OCI-LY7 (cell line): ENCODE measurements around the gene ADD2. TPM values are rescaled to one million over a fixed set of nuclear protein-coding genes. Genes with fewer than 3 reads are reported as not detected.

ENCODE experiments used
- BruUV-seq: library from RNA; stranded (reverse); fragments of 400-500 nt; replicated peaks from 2 replicates; lab custom pipeline; 2021; lab: Mats Ljungman, UMichigan
- CTCF ChIA-PET: fragments of 300-600 bp; sonication (Branson Sonifier 250); formaldehyde crosslinking; loops from one replicate; lab custom pipeline; 2022; ENCODE audit warnings: antibody characterized with exemption; ENCODE audit not compliant: unreplicated experiment; lab: Charles Lee
- POLR2A ChIA-PET: fragments of 300-600 bp; sonication (Branson Sonifier 250); formaldehyde crosslinking; loops from one replicate; lab custom pipeline; 2022; ENCODE audit warnings: antibody characterized with exemption; lab: Charles Lee
- DNase-seq: peaks from one replicate; pipeline ENCODE4 v3.0.0-alpha.2; 2015; ENCODE audit warnings: low spot score
- H2AFZ ChIP-seq: fragments of 200-600 bp; sonication (generic), shearing (Covaris generic); 2 replicates; pipeline ENCODE4 v1.6.1; 2014; ENCODE audit warnings: mild to moderate bottlenecking, antibody characterized with exemption, low read length, moderate library complexity
- H3K27ac ChIP-seq: fragments of 200-600 bp; sonication (generic); 2 replicates; pipeline ENCODE4 v1.5.1; 2014; ENCODE audit warnings: mixed run types, low read depth, mild to moderate bottlenecking, moderate library complexity, low read length, inconsistent platforms; ENCODE audit not compliant: poor library complexity, severe bottlenecking
- H3K36me3 ChIP-seq: fragments of 200-600 bp; sonication (generic); 2 replicates; pipeline ENCODE4 v1.6.1; 2014; ENCODE audit warnings: mild to moderate bottlenecking, antibody characterized with exemption, low read length, moderate library complexity, mixed read lengths; ENCODE audit not compliant: insufficient read depth
- H3K4me1 ChIP-seq: fragments of 200-600 bp; sonication (generic); 2 replicates; pipeline ENCODE4 v1.5.1; 2014; ENCODE audit warnings: mild to moderate bottlenecking, low read length; ENCODE audit not compliant: insufficient read depth, poor library complexity, severe bottlenecking
- H3K4me2 ChIP-seq: fragments of 200-600 bp; sonication (generic); 2 replicates; pipeline ENCODE4 v1.6.1; 2014; ENCODE audit warnings: mild to moderate bottlenecking, low read length
- H3K4me3 ChIP-seq: fragments of 200-600 bp; sonication (generic); 2 replicates; pipeline ENCODE4 v1.5.1; 2014; ENCODE audit warnings: mild to moderate bottlenecking, low read depth, low read length; ENCODE audit not compliant: poor library complexity, severe bottlenecking
- H3K79me2 ChIP-seq: fragments of 200-600 bp; sonication (generic); 2 replicates; pipeline ENCODE4 v1.6.1; 2016; ENCODE audit warnings: low read depth, mild to moderate bottlenecking, low read length, moderate library complexity, mixed read lengths; ENCODE audit not compliant: insufficient read depth
- H3K9me2 ChIP-seq: fragments of 200-600 bp; sonication (generic); 2 replicates; pipeline ENCODE4 v1.6.1; 2016; ENCODE audit warnings: mild to moderate bottlenecking, low read length, mixed read lengths; ENCODE audit not compliant: insufficient read depth
- H3K9me3 ChIP-seq: fragments of 200-600 bp; sonication (generic); 2 replicates; pipeline ENCODE4 v1.6.1; 2014; ENCODE audit warnings: mild to moderate bottlenecking, mixed run types, low read length, mixed read lengths
- H4K20me1 ChIP-seq: fragments of 200-600 bp; sonication (generic); 2 replicates; pipeline ENCODE4 v1.6.1; 2014; ENCODE audit warnings: mild to moderate bottlenecking, antibody characterized with exemption, low read length, moderate library complexity, mixed read lengths; ENCODE audit not compliant: insufficient read depth
- CTCF ChIP-seq: fragments of 200-600 bp; sonication (generic); conservative IDR thresholded peaks from 2 replicates; pipeline ENCODE4 v1.5.1; 2014; ENCODE audit warnings: mild to moderate bottlenecking, antibody characterized with exemption, low read length, moderate library complexity, mixed read lengths
- EZH2phosphoT487 ChIP-seq: fragments of 200-600 bp; sonication (generic); IDR thresholded peaks from 2 replicates; pipeline ENCODE4 v1.6.1; 2018; ENCODE audit warnings: low read depth, borderline replicate concordance, mild to moderate bottlenecking, mixed run types, antibody characterized with exemption, low read length, moderate library complexity, mixed read lengths
- intact Hi-C: fragments of 100-400 bp; cut with micrococcal nuclease; formaldehyde crosslinking; loops from one replicate; pipeline ENCODE4 v1.10.0; 2022; ENCODE audit not compliant: unreplicated experiment
- total RNA-seq, 2 experiments: library from RNA; depleted of rRNA in 1 of 2; stranded (reverse); fragments of >200 nt in 1 of 2; shearing (Covaris generic) in 1 of 2; gene quantifications; 2 replicates each; pipeline ENCODE4 v1.2.3, GENCODE V29; 2014 to 2022

ADD2 gene
- total RNA-seq, 2 experiments from 2014 or later: not detected

- TF ChIP-seq CTCF (no peak), EZH2phosphoT487 (no peak)
- Histone ChIP-seq H3K79me2 (no peaks in the 10 kb centered on the region), H3K4me3 (no peak overlapping the region), H3K4me1 (no peaks in the 10 kb centered on the region), H4K20me1 (no peaks in the 10 kb centered on the region), H3K27ac (no peak overlapping the region), H2AFZ (no peak overlapping the region), H3K36me3 (no peaks in the 10 kb centered on the region), H3K4me2 (no peak overlapping the region), H3K9me2 (no peaks in the 10 kb centered on the region), H3K9me3 (no peaks in the 10 kb centered on the region)
- intact Hi-C loops: no loop called here
- ChIA-PET POLR2A (no interaction called here), CTCF (no interaction called here)
- BruUV-seq: no TSS peak
- DNase-seq: no peak
Observed at GRCh38 chr2:70679259-70679658, 88.7 kb downstream of the ADD2 start.

- H3K4me2 ChIP-seq: no peak overlapping the region
- CTCF ChIA-PET: no interaction called here
- no peaks in the 10 kb centered on the region for H3K4me1 ChIP-seq
- no TSS peak for BruUV-seq
- H2AFZ ChIP-seq: no peak overlapping the region
- H3K9me2 ChIP-seq: no peaks in the 10 kb centered on the region
- POLR2A ChIA-PET: no interaction called here
- no peaks in the 10 kb centered on the region for H3K9me3 ChIP-seq
- H3K36me3 ChIP-seq: no peaks in the 10 kb centered on the region
- no peak for DNase-seq
- H4K20me1 ChIP-seq: no peaks in the 10 kb centered on the region
- intact Hi-C loops: no loop called here
- no peak overlapping the region for H3K4me3 ChIP-seq
- H3K79me2 ChIP-seq: no peaks in the 10 kb centered on the region
- no peak for TF ChIP-seq CTCF
- no peak for TF ChIP-seq EZH2phosphoT487
- no peak overlapping the region for H3K27ac ChIP-seq
Observed at GRCh38 chr2:70678576-70679143, 89.3 kb downstream of the ADD2 start.

GRCh38 chr2:70676301-70677035 lies 91.5 kb downstream of the ADD2 start:
- CTCF ChIA-PET: no interaction called here
- DNase-seq: no peak
- POLR2A ChIA-PET: interaction anchor here (0.6 kb wide), 1 partner anchor 99 kb away, joined by 3 read pairs; no protein-coding TSS in a partner anchor

More at GRCh38 chr2:70676301-70677035, 91.5 kb downstream of the ADD2 start:
- Histone ChIP-seq H3K4me2 (no peak overlapping the region), H3K9me3 (no peaks in the 10 kb centered on the region), H3K79me2 (no peaks in the 10 kb centered on the region), H3K36me3 (no peaks in the 10 kb centered on the region), H3K9me2 (no peaks in the 10 kb centered on the region), H4K20me1 (no peaks in the 10 kb centered on the region), H3K27ac (no peak overlapping the region), H3K4me1 (no peaks in the 10 kb centered on the region), H2AFZ (no peak overlapping the region), H3K4me3 (no peak overlapping the region)
- no peak for TF ChIP-seq EZH2phosphoT487
- TF ChIP-seq CTCF: no peak
- intact Hi-C loops: no loop called here
- BruUV-seq: no TSS peak
